Neuron (in vitro differentiated cells): ENCODE results near the gene TNFRSF14.

Source experiments
- H2AFZ ChIP-seq: one replicate; pipeline ENCODE4 v1.6.1; 2013; ENCODE audit warnings: low read depth, mild to moderate bottlenecking, inconsistent platforms, low read length, moderate library complexity
- H3K27me3 ChIP-seq: one replicate; pipeline ENCODE4 v1.6.1; 2013; ENCODE audit warnings: low read length; ENCODE audit not compliant: insufficient read depth
- H3K36me3 ChIP-seq: one replicate; pipeline ENCODE4 v1.6.1; 2013; ENCODE audit warnings: low read length; ENCODE audit not compliant: insufficient read depth
- H3K4me1 ChIP-seq: one replicate; pipeline ENCODE4 v1.6.1; 2013; ENCODE audit warnings: low read length; ENCODE audit not compliant: insufficient read depth
- H3K4me3 ChIP-seq: 2 replicates; pipeline ENCODE4 v1.5.1; 2013; ENCODE audit warnings: mild to moderate bottlenecking, low read length, moderate library complexity
- H3K9me3 ChIP-seq: one replicate; pipeline ENCODE4 v1.6.1; 2013; ENCODE audit warnings: low read length

Gene TNFRSF14

GRCh38 chr1:2595812-2596529 lies 39.8 kb downstream of the TNFRSF14 start:
- Histone ChIP-seq H3K4me1 (no peaks in the 10 kb centered on the region), H2AFZ (no peak overlapping the region), H3K36me3 (no peaks in the 10 kb centered on the region), H3K4me3 (no peak overlapping the region), H3K27me3 (peaks cover 18% of the 10 kb centered on the region), H3K9me3 (peaks cover 7% of the 10 kb centered on the region)

- Histone ChIP-seq H3K4me1 (no peaks in the 10 kb centered on the region), H3K36me3 (no peaks in the 10 kb centered on the region), H3K9me3 (peaks cover 7% of the 10 kb centered on the region), H2AFZ (no peak overlapping the region), H3K27me3 (peaks cover 20% of the 10 kb centered on the region), H3K4me3 (no peak overlapping the region)
Observed at GRCh38 chr1:2596530-2597333, 40.6 kb downstream of the TNFRSF14 start.

GRCh38 chr1:2597441-2598328 lies 41.5 kb downstream of the TNFRSF14 start:
- Histone ChIP-seq H3K9me3 (peaks cover 7% of the 10 kb centered on the region), H2AFZ (no peak overlapping the region), H3K27me3 (peaks cover 25% of the 10 kb centered on the region), H3K4me1 (no peaks in the 10 kb centered on the region), H3K36me3 (no peaks in the 10 kb centered on the region), H3K4me3 (no peak overlapping the region)

GRCh38 chr1:2598329-2598931 lies 42.3 kb downstream of the TNFRSF14 start:
- no peaks in the 10 kb centered on the region for H3K4me1 ChIP-seq
- no peak overlapping the region for H2AFZ ChIP-seq
- peaks cover 32% of the 10 kb centered on the region for H3K27me3 ChIP-seq
- H3K36me3 ChIP-seq, result no peaks in the 10 kb centered on the region
- no peak overlapping the region for H3K4me3 ChIP-seq
- H3K9me3 ChIP-seq, result peaks cover 7% of the 10 kb centered on the region

- Histone ChIP-seq H3K4me3 (no peak overlapping the region), H3K36me3 (no peaks in the 10 kb centered on the region), H3K27me3 (peaks cover 35% of the 10 kb centered on the region), H2AFZ (no peak overlapping the region), H3K9me3 (peaks cover 7% of the 10 kb centered on the region), H3K4me1 (no peaks in the 10 kb centered on the region)
Observed at GRCh38 chr1:2601721-2602303, 45.6 kb downstream of the TNFRSF14 start.

- Histone ChIP-seq H3K36me3 (no peaks in the 10 kb centered on the region), H3K4me1 (no peaks in the 10 kb centered on the region), H3K9me3 (peaks cover 7% of the 10 kb centered on the region), H2AFZ (no peak overlapping the region), H3K27me3 (peaks cover 32% of the 10 kb centered on the region), H3K4me3 (no peak overlapping the region)
Observed at GRCh38 chr1:2602311-2602835, 46.2 kb downstream of the TNFRSF14 start.

- Histone ChIP-seq H3K4me3 (no peak overlapping the region), H3K4me1 (peaks cover 2% of the 10 kb centered on the region), H3K36me3 (no peaks in the 10 kb centered on the region), H3K27me3 (peaks cover 30% of the 10 kb centered on the region), H3K9me3 (peaks cover 6% of the 10 kb centered on the region), H2AFZ (no peak overlapping the region)
Observed at GRCh38 chr1:2602866-2603520, 46.8 kb downstream of the TNFRSF14 start.

GRCh38 chr1:2603521-2604155 lies 47.5 kb downstream of the TNFRSF14 start:
- no peaks in the 10 kb centered on the region for H3K36me3 ChIP-seq
- H3K27me3 ChIP-seq, result peaks cover 24% of the 10 kb centered on the region
- no peak overlapping the region for H3K4me3 ChIP-seq
- H3K9me3 ChIP-seq, result no peaks in the 10 kb centered on the region
- H3K4me1 ChIP-seq, result peaks cover 2% of the 10 kb centered on the region
- H2AFZ ChIP-seq, result no peak overlapping the region

- H3K9me3 ChIP-seq, result no peaks in the 10 kb centered on the region
- no peaks in the 10 kb centered on the region for H3K36me3 ChIP-seq
- H3K4me1 ChIP-seq, result peaks cover 2% of the 10 kb centered on the region
- H3K27me3 ChIP-seq, result peaks cover 24% of the 10 kb centered on the region
- H2AFZ ChIP-seq, result no peak overlapping the region
- no peak overlapping the region for H3K4me3 ChIP-seq
Observed at GRCh38 chr1:2604156-2604843, 48.1 kb downstream of the TNFRSF14 start.

- Histone ChIP-seq H3K4me3 (no peak overlapping the region), H3K4me1 (peaks cover 2% of the 10 kb centered on the region), H3K9me3 (no peaks in the 10 kb centered on the region), H3K36me3 (no peaks in the 10 kb centered on the region), H3K27me3 (peaks cover 29% of the 10 kb centered on the region), H2AFZ (no peak overlapping the region)
Observed at GRCh38 chr1:2604844-2605508, 48.8 kb downstream of the TNFRSF14 start.
